Measurements from ENCODE around the gene GNG7. TPM values are rescaled to one million over a fixed set of nuclear protein-coding genes. Genes with fewer than 3 reads are reported as not detected.

The GNG7 gene
- total RNA-seq, 1 experiment from 2014 or later, result 9.6 TPM

DNA sequence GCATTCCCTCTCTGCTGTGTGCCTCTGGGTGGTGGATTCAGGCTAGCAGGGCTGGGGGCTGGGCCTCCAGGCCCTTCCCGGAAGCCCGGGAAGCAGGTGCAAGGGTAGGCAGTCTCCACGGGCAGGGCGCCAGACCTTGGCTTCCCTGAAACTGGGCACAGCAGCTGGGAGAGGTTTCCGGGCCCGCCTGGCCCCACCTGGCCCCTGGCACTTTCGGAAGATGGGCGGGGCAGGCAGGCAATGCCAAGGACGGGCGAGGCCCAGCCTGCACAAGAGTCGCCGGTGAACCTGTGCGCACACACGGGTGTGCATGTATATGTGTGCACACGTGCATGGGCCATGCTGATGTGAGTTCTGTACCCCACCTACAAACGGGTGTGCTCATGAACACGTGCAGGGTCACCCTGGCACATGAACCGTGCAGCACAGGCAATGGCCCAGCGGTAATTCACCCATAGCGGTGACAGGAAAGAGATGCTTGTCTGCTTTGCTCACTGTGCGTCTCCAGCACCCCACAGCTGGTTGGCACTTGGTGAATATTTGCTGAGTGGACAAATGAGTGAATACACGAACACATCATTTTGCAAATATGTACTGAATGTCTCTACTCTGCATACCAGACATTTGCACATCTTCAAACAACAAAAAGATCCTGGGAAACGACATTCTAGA is 211.2 kb downstream of the GNG7 start:
- Mint-ChIP-seq H3K27ac (no peak overlapping the region), H3K4me3 (no peak overlapping the region), H3K9me3 (no peaks in the 10 kb centered on the region), H3K36me3 (no peaks in the 10 kb centered on the region), H3K27me3 (ENCODE audit: low read depth) (peaks cover 70% of the 10 kb centered on the region), H3K4me1 (peaks cover 17% of the 10 kb centered on the region; the same call in 1 of the 2 replicates)
- no peak for TF ChIP-seq SOX15 (CRISPR knock-in tag; IDR thresholded peaks at IDR 0.05)
- TF ChIP-seq TEAD1 (CRISPR knock-in tag; IDR thresholded peaks at IDR 0.05), result no peak
- TF ChIP-seq, protein P1, sequence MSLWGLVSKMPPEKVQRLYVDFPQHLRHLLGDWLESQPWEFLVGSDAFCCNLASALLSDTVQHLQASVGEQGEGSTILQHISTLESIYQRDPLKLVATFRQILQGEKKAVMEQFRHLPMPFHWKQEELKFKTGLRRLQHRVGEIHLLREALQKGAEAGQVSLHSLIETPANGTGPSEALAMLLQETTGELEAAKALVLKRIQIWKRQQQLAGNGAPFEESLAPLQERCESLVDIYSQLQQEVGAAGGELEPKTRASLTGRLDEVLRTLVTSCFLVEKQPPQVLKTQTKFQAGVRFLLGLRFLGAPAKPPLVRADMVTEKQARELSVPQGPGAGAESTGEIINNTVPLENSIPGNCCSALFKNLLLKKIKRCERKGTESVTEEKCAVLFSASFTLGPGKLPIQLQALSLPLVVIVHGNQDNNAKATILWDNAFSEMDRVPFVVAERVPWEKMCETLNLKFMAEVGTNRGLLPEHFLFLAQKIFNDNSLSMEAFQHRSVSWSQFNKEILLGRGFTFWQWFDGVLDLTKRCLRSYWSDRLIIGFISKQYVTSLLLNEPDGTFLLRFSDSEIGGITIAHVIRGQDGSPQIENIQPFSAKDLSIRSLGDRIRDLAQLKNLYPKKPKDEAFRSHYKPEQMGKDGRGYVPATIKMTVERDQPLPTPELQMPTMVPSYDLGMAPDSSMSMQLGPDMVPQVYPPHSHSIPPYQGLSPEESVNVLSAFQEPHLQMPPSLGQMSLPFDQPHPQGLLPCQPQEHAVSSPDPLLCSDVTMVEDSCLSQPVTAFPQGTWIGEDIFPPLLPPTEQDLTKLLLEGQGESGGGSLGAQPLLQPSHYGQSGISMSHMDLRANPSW (CRISPR knock-in tag; conservative IDR thresholded peaks at IDR 0.05; ENCODE audit: low read depth), result no peak
- TF ChIP-seq, protein P2, sequence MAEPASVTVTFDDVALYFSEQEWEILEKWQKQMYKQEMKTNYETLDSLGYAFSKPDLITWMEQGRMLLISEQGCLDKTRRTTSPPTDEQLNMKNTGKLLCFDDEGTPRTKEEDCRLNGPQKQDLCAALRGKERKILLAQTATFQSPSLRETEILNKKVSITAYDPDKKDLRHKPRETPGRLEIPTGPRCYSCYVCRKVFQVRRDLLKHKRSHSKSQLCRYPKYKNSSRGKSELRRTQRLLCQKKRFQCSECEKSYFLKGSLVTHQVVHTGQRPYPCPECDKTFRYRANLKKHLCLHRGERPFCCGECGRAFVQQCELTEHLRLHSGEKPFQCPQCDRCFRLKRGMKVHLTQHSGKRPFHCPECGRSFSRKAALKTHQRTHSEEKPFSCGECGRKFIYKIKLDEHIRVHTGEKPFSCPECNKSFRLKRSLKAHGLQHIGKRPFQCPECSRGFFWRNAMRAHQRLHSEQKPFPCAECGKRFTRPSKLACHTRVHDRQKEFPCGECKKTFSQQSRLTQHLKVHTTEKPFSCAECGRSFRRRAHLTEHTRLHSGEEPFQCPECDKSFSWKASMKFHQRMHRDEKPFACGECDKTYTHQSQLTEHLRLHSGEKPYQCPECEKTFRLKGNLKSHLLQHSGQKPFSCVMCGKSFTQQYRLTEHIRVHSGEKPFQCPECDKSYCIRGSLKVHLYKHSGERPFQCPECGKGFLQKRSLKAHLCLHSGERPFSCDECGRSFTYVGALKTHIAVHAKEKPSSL (CRISPR knock-in tag; conservative IDR thresholded peaks at IDR 0.05), result no peak
- no peak for TF ChIP-seq E2F4 (CRISPR knock-in tag; IDR thresholded peaks at IDR 0.05; ENCODE audit: borderline replicate concordance, low read depth)
- TF ChIP-seq FOXJ3 (CRISPR knock-in tag; IDR thresholded peaks at IDR 0.05; ENCODE audit: borderline replicate concordance), result no peak
- TF ChIP-seq, protein P3, sequence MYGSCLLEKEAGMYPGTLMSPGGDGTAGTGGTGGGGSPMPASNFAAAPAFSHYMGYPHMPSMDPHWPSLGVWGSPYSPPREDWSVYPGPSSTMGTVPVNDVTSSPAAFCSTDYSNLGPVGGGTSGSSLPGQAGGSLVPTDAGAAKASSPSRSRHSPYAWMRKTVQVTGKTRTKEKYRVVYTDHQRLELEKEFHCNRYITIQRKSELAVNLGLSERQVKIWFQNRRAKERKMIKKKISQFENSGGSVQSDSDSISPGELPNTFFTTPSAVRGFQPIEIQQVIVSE (CRISPR knock-in tag; IDR thresholded peaks at IDR 0.05; ENCODE audit: borderline replicate concordance), result no peak
- ATAC-seq (no peak), DNase-seq (ENCODE audit: low spot score) (no peak)
- POLR2A ChIA-PET, result no interaction called here
- CTCF ChIA-PET, result no interaction called here

- CTCF ChIA-PET, result interaction anchor here (0.9 kb wide), 1 partner anchor 121 kb away, joined by 5 read pairs; no protein-coding TSS in a partner anchor
- H3K4me3 Mint-ChIP-seq, result no peak overlapping the region; the same call in 1 of the 2 replicates
- TF ChIP-seq NR3C1 (CRISPR knock-in tag; conservative IDR thresholded peaks at IDR 0.05; ENCODE audit: low read depth), result no peak
- TF ChIP-seq PRDM15 (CRISPR knock-in tag; IDR thresholded peaks at IDR 0.05), result no peak
- TF ChIP-seq E2F4 (CRISPR knock-in tag; IDR thresholded peaks at IDR 0.05; ENCODE audit: borderline replicate concordance, low read depth), result no peak
- no peak for TF ChIP-seq TEAD4 (CRISPR knock-in tag; IDR thresholded peaks at IDR 0.05)
- no peak for TF ChIP-seq NR2C2 (CRISPR knock-in tag; IDR thresholded peaks at IDR 0.05)
- TF ChIP-seq ZNF138 (CRISPR knock-in tag; conservative IDR thresholded peaks at IDR 0.05), result no peak
- TF ChIP-seq PRRX2 (CRISPR knock-in tag; IDR thresholded peaks at IDR 0.05), result no peak
- no peak for TF ChIP-seq HMGA2 (CRISPR knock-in tag; IDR thresholded peaks at IDR 0.05)
- TF ChIP-seq ZNF416 (CRISPR knock-in tag; IDR thresholded peaks at IDR 0.05), result no peak
- no peak for TF ChIP-seq ELF4 (CRISPR knock-in tag; IDR thresholded peaks at IDR 0.05; ENCODE audit: low read depth)
- TF ChIP-seq, protein P1 (CRISPR knock-in tag; conservative IDR thresholded peaks at IDR 0.05; ENCODE audit: low read depth), result no peak
- no peak for TF ChIP-seq ERG (CRISPR knock-in tag; IDR thresholded peaks at IDR 0.05)
Measured at GRCh38 chr19:2490659-2491058, 211.8 kb downstream of the GNG7 start.

More at GRCh38 chr19:2490659-2491058, 211.8 kb downstream of the GNG7 start:
- Mint-ChIP-seq H3K27ac (no peak overlapping the region), H3K36me3 (no peaks in the 10 kb centered on the region), H3K9me3 (no peaks in the 10 kb centered on the region), H3K4me1 (peaks cover 11% of the 10 kb centered on the region; the same call in 1 of the 2 replicates), H3K27me3 (ENCODE audit: low read depth) (peaks cover 72% of the 10 kb centered on the region)
- no peak for DNase-seq (ENCODE audit: low spot score)
- POLR2A ChIA-PET, result interaction anchor here (1.0 kb wide), 1 partner anchor 14 kb away, joined by 3 read pairs; the partner anchor contains the start of gene GADD45B
- no peak for ATAC-seq

Measured in WTC11 (cell line).